Glutamatergic neuron (in vitro differentiated cells): ENCODE data around the gene EPN2. TPM values are rescaled to one million over a fixed set of nuclear protein-coding genes. Genes with fewer than 3 reads are reported as not detected.

Experiments
- DNase-seq: peaks from one replicate; pipeline ENCODE4 v3.0.0; 2022
- H3K27ac Mint-ChIP-seq: one replicate; pipeline ENCODE4 v1.8.0; 2020; ENCODE audit warnings: mild to moderate bottlenecking, mixed read lengths, inconsistent platforms; ENCODE audit not compliant: unreplicated experiment
- H3K27me3 Mint-ChIP-seq: one replicate; pipeline ENCODE4 v1.8.0; 2020; ENCODE audit warnings: mild to moderate bottlenecking, moderate library complexity, mixed read lengths, inconsistent platforms; ENCODE audit not compliant: unreplicated experiment
- H3K36me3 Mint-ChIP-seq: one replicate; pipeline ENCODE4 v1.8.0; 2020; ENCODE audit warnings: mild to moderate bottlenecking, mixed read lengths, inconsistent platforms; ENCODE audit not compliant: unreplicated experiment
- H3K4me1 Mint-ChIP-seq: one replicate; pipeline ENCODE4 v1.8.0; 2020; ENCODE audit warnings: mild to moderate bottlenecking, low read depth, mixed read lengths, inconsistent platforms; ENCODE audit not compliant: unreplicated experiment
- H3K4me3 Mint-ChIP-seq: one replicate; pipeline ENCODE4 v1.8.0; 2020; ENCODE audit warnings: mild to moderate bottlenecking, mixed read lengths, inconsistent platforms; ENCODE audit not compliant: unreplicated experiment
- H3K9me3 Mint-ChIP-seq: one replicate; pipeline ENCODE4 v1.8.0; 2020; ENCODE audit warnings: mild to moderate bottlenecking, moderate library complexity, mixed read lengths, inconsistent platforms; ENCODE audit not compliant: unreplicated experiment
- CTCF ChIP-seq: fragments of 200-600 bp; sonication (generic); IDR thresholded peaks from one replicate; pipeline ENCODE4 v1.5.0; 2021; ENCODE audit not compliant: partially characterized antibody, unreplicated experiment
- total RNA-seq: library from RNA; stranded (reverse); fragmentation: NEBNext Ultra II Directional; extraction: Animal tissue kit (Norgen Biotek cat#: 25700); gene quantifications from one replicate; pipeline ENCODE4 v1.2.1, GENCODE V29; 2021; ENCODE audit not compliant: unreplicated experiment

Gene EPN2
- total RNA-seq, 1 donor from 2014 or later = 45.2 TPM

GRCh38 chr17:19244781-19245180 is 7.6 kb downstream of the EPN2 start:
- no peak for TF ChIP-seq CTCF
- Mint-ChIP-seq H3K27ac (no peak overlapping the region), H3K4me1 (peaks cover 31% of the 10 kb centered on the region), H3K27me3 (peaks cover 3% of the 10 kb centered on the region), H3K9me3 (no peaks in the 10 kb centered on the region), H3K36me3 (no peaks in the 10 kb centered on the region), H3K4me3 (no peak overlapping the region)
- peak; percentile 2 for DNase-seq

GRCh38 chr17:19247473-19247872 is 10.3 kb downstream of the EPN2 start:
- Mint-ChIP-seq H3K27ac (no peak overlapping the region), H3K9me3 (no peaks in the 10 kb centered on the region), H3K4me1 (peaks cover 29% of the 10 kb centered on the region), H3K36me3 (no peaks in the 10 kb centered on the region), H3K4me3 (no peak overlapping the region), H3K27me3 (no peaks in the 10 kb centered on the region)
- no peak for TF ChIP-seq CTCF
- peak; percentile 18 for DNase-seq

GRCh38 chr17:19248151-19248927 is 11.2 kb downstream of the EPN2 start:
- no peak for TF ChIP-seq CTCF
- Mint-ChIP-seq H3K27ac (no peak overlapping the region), H3K36me3 (no peaks in the 10 kb centered on the region), H3K9me3 (peaks cover 2% of the 10 kb centered on the region), H3K4me1 (peaks cover 25% of the 10 kb centered on the region), H3K4me3 (peak overlapping the region; percentile 61), H3K27me3 (no peaks in the 10 kb centered on the region)
- DNase-seq = peak; percentile 2

- Mint-ChIP-seq H3K9me3 (peaks cover 2% of the 10 kb centered on the region), H3K27ac (no peak overlapping the region), H3K4me1 (peaks cover 25% of the 10 kb centered on the region), H3K4me3 (peak overlapping the region; percentile 61), H3K36me3 (no peaks in the 10 kb centered on the region), H3K27me3 (no peaks in the 10 kb centered on the region)
- DNase-seq = peak; percentile 10
- no peak for TF ChIP-seq CTCF
Measured at GRCh38 chr17:19248928-19249574, 11.9 kb downstream of the EPN2 start.

GRCh38 chr17:19249681-19250080 is 12.5 kb downstream of the EPN2 start:
- DNase-seq = no peak
- Mint-ChIP-seq H3K9me3 (peaks cover 2% of the 10 kb centered on the region), H3K4me3 (no peak overlapping the region), H3K27me3 (no peaks in the 10 kb centered on the region), H3K36me3 (no peaks in the 10 kb centered on the region), H3K27ac (no peak overlapping the region), H3K4me1 (peaks cover 25% of the 10 kb centered on the region)
- TF ChIP-seq CTCF = no peak
